SK-N-SH (cell line): ENCODE results near the gene DHX9. TPM values are rescaled to one million over a fixed set of nuclear protein-coding genes. Genes with fewer than 3 reads are reported as not detected.

Experiments
- polyA plus RNA-seq, 3 experiments: library from polyadenylated mRNA; depleted of rRNA; stranded (reverse); fragments of >200 nt; gene quantifications; 2 replicates each; pipeline ENCODE4 v1.2.3, GENCODE V29; 2012

Gene DHX9
- polyA plus RNA-seq, 1 of the 3 experiments (the other 2 are of a cell fraction): 145 TPM

Other genes starting within 250 kb of the DHX9 start
- 0.79 and 1.7 TPM in 2 replicates for gene RGS16, start 235.0 kb upstream of the DHX9 start, polyA plus RNA-seq (2012; rRNA removed)
- not detected in 2 replicates for gene RGS8, start 154.8 kb upstream of the DHX9 start, polyA plus RNA-seq (2012; rRNA removed)
- gene NPL, start 49.6 kb upstream of the DHX9 start, polyA plus RNA-seq (2012; rRNA removed): 1.5 and 2.5 TPM in 2 replicates
- gene SHCBP1L, start 113.8 kb downstream of the DHX9 start, polyA plus RNA-seq (2012; rRNA removed): not detected in 2 replicates
- 90.4 and 101 TPM in 2 replicates for gene LAMC1, start 184.1 kb downstream of the DHX9 start, polyA plus RNA-seq (2012; rRNA removed)